Germinal center (tissue), 1 donor: ENCODE data around the gene RNF10.
"Not testable (repeated sequence)": the region's sequence is repeated elsewhere in the genome, so short reads cannot be mapped to it uniquely, and the experiment has no call there.

ENCODE experiments used
- DNase-seq: peaks from one replicate; pipeline ENCODE4 v3.0.0; 2012; ENCODE audit warnings: mixed read lengths, low spot score

The RNF10 gene

DNA sequence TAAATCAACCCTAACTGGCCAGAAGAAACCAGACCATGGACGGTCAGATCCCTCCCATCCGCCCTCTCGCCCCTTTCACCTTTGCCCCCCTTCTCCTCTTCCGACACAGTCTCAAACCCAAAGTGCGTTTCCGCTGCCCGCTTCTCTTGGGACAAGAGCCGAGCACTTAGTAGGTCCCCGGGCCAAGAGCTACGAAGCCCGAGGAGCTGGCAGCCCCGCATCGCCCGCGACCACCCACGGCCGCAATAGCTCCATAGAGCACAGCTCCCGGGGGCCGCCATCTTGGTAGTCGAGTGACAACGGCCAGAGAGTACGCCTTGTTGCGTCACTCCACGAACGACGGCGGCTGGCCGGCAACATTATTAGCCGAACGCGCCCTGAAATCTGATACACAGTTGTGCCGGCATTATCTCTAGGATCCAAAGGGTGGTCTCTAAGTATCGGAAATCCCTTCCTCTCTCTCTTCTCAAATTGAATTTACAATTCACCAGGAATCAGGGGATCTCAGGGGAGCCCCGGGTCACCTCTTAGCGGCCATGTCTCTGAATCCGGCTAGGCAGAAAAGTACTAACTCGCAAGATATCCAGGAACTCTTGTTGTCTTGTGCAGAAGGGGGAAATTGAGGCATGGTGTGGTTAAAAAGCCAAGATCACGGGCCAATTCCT is 5.2 kb upstream of the RNF10 start, which contains the start of gene COQ5:
Gene COQ5 (minus strand): TSS at position 298 of the 665 bp plus-strand sequence. CDS start 17 bp downstream, at position 281.
- peak; percentile 79 for DNase-seq

DNA sequence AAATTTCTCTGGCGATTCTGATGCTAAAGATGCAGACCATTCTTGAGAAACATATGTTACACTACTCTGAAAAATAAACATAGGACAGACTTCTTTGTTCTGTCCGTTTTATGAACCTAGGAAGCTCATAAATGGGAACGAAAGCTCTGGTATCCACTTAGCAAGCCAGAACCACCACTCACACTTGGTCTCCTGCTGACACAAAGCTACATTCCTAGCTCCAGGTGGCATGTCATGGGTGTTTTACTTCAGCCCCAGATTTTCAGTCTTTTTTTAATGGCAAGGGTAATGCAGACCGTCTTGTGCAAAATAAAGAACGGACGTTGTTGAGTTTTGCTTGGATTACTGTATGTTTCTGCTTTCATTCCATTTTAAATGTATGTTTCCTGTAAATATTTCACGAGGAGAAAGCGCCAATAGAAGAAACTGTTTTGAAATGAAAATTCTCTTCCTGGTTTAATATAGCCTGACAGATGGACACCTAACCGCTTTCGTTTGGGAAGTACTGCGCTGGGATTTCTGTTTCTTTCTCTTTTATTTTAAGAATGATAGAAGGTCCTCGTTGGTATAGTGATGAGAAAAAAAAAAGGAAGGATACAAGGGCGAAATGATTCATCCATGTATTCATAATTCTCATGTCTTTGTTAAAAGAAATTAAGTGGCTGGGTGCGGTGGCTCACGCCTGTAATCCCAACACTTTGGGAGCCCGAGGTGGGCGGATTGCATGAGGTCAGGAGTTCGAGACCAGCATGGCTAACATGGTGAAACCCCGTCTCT is 4.3 kb upstream of the RNF10 start:
- DNase-seq = peak; percentile 20

DNA sequence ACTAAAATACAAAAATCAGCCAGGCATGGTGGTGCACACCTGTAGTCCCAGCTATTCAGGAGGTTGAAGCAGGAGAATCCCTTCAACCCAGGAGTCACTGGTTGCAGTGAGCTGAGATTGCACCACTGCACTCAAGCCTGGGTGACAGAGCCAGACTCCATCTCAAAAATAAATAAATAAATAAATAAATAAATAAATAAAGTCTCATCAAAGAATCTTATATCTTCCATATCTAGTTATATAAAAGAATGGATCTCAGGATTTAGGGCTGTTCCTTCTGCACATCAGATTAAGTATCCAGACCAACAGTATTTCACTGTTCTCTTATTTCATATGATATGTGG is 3.8 kb upstream of the RNF10 start:
- not testable (repeated sequence) for DNase-seq

DNA sequence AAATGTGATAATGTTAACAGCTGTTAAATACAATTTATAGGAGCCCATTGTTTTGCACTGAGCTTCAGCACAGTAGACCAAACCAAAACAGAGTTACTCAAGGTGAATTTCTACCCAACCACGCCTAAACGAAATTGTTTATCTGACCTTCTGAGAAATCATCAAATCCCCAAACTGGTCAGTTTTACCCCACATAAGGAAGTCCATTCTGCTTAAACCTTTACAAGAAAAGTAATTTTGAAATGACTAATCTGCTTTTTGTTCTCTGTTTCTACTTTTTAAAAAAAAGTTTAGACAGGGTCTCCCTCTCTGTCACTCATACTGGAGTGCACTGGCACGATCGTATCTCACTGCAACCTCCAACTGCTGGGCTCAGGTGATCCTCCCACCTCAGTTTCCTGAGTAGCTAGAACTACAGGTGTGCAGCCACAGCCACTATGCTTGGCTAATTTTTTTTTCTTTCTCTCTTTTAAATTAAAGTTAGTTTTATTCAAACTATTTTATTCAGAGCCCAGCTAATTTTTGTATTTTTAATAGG is 1.4 kb upstream of the RNF10 start:
- no peak for DNase-seq

DNA sequence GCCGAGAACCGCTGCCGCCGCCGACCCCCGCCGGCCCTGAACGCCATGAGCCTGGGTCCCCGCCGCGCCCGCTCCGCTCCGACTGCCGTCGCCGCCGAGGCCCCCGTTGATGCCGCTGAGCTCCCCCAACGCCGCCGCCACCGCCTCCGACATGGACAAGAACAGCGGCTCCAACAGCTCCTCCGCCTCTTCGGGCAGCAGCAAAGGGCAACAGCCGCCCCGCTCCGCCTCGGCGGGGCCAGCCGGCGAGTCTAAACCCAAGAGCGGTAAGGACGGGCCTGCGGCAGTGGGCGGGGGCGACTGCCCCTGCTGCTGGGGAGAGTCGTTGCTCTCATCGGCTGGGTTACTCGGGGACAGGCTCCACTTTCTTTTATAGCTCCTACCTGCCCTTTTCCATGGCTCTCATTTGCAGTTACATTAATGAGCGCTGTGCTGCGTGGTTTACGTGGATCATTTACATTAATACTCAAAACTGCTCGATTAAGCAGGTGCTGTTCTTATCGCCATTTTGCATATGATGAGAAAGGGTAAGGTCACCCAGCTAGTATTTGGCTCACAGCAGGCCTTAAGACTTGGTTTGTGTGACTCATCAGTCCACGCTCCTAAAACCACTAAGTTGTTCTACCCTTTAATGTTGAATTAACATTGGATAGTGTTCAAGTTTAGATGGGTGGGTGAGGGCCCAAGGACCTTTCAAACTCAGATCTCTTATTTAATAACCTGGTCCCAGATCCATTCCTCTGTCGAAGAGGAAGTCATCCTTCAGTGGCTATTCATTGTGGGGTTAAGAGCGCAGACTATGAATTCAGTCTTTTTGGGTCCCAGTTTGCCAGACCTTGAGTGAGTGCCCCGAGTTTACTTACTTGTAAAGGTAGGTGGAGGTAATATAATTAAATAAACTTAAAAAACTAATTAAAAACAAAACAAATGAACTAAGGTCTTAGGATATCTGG is 823 bp downstream of the RNF10 start:
- DNase-seq = peak; percentile 76

DNA sequence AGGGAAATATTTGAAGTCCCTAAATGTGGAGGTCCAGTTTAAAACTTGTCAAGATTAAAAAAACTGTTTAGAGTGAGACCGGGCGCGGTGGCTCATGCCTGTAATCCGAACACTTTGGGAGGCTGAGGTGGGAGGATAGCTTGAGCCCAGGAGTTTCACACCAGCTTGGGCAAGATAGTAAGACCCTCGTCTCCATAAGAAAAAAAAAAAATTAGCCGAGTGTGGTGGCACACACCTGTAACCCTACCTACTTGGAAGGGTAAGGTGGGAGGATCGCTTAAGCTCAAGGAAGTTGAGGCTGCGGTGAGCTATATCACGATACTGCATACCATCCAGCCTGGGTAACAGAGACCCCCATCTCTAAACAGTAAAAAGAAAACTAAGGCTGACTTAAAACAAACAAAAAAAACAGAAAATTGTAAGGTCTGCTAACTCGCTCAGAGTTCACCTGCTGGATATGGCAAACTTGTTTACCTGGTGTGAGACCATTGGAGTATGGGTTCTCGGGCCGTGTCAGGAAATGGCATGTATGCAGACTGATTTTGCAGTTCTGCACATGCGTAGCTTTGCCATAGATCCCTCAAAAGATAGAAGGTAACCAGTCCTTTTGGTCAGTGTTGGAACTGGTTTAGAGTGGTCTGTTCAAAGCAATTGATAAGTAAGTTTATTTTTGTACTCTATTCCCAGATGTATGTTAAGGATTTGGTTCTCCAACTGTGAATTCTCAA is 2.1 kb downstream of the RNF10 start:
- peak; percentile 42 for DNase-seq

DNA sequence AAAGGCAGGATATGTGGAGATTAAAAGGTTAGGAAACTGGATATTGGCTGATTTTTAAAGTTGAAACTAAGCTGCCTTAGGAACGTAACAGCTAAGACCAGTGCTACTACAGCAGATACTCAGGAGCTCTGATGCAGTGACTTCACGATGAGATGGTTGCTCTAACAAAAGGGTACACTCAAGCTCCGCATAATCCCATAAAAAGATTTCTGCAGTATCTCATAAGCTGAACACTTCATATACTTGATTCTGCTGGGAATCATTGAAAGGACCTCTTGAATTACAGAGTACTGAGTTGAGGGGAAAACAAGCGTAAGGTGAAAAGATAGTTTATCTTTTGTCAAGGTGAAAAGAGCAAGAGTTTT is 3.7 kb downstream of the RNF10 start:
- no peak for DNase-seq

DNA sequence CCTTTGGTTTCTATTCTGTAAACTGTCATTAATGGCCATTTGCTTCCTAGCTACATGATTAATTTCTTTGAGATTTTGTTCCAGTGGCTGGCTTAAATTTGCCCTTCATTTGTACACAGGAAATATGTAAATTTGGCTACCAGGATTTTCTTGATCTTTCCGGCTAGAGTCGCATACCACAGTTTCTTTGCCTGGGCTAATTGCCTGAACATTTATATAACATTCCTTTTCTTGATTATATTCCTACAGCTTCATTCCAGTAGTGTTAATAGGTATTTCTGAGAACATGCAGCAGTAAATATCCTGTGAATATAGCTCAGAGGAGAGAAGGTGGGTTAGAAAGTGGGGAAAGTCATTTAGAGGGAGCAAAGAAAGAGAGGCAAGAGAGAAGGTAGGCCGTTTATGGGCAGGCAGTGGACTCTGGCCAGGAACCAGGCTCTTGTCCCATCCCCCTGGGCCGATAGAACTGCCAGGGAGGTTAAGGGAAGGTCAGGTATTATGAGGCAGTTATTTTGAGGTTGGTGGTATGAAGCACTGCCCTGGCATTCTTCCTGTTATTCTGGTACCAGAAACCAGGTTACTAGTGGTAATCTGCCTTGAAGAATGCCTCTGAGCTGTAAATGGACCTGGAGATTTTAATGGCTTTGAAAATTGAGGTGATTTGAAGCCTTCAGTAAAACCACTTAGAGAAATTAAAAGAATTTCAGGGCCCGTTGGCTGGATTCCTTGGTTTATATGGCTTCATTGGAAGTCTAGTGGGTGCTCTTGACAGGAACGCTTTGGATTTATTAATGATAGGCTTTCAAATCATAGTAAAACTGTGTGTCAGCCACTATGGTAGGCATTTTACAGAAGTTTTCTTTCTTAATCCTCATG is 4.4 kb downstream of the RNF10 start:
- DNase-seq = peak; percentile 22

DNA sequence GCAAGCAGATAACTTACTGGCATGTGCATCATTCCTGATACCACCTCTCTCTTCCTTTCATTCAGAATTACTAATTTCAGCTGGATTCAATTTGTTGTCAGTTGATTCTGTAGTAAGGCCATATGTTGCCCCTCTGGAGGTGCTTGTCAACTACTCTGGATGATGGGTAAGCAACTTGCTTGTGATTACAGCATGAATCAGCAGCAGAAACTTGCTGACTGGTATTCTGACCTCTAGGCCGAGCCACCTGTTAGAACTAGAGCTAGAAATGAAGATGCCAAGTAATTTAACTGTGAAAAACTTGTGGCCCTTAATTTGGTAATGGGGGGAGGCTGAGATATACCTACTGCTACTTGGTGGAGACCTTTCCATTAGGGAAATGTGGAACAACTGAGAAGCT is 5.1 kb downstream of the RNF10 start:
- DNase-seq = no peak

DNA sequence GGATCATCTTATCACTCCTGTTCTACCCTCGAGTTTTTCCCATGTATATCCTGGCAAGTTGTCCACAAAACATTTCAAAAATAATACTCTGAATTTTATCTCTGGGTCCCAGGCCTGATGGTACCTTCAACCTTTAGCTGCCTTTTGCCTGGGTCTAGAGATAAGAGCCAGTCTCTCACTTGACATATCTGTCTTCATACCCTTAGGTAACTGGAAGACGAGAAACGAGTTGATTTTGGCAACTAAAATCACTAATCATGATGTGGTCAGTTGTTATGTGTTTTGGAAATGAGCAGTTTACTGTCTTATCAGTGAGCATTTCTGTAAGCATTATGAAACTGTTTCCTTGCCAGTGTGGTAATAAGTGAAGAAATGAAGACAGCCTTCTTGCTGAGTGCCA is 6.3 kb downstream of the RNF10 start:
- no peak for DNase-seq

DNA sequence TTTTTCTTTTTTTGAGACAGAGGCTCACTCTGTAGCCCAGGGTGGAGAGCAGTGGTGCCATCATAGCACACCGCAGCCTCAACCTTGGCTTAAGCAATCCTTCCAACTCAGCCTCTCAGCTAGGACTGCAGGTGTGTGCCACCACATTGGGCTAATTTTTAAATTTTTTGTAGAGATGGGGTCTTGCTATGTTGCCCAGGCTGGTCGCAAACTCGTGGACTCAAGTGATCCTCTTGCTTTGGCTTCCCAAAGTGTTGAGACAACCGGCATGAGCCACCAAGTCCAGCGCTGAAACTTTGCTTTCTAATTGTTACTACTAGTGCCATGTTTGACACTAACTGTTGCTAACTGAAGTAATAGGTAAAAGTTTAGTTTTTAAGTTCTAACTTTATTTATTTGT is 8.0 kb downstream of the RNF10 start:
- DNase-seq = no peak

DNA sequence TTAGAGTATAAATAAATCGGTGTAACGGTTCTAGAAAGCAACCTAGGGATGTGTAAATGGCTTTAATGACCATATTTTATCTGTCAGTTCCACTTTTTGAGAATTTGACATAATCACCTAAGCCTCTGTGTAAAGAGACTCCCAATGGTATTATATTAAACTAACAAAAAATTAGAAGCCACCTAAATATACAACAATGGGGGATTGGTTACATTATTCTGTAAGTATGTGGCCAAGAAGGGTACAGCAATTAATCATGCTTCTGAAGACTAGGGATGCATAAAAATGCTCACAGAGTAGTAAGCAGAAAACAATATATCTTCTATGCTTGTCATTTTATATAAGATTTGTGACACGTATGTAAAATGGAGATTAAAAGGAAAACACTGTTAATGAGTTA is 10.5 kb downstream of the RNF10 start:
- no peak for DNase-seq

DNA sequence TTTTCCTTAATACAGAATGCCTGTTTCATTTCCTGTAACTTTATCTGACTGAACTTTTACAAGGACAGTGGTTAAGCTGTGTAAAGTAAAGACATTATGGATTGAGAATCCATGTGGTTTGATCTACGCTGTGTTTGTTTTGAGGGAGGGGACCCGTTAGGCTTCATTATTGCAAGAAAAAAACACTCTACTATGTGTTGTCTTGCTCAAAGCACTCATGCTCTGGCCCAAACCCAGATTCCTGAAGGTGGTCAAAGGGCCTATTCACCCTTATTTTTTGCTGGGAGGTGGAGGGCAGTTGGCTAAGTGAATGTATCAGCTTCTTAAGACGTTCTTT is 11.9 kb downstream of the RNF10 start:
- DNase-seq = no peak

DNA sequence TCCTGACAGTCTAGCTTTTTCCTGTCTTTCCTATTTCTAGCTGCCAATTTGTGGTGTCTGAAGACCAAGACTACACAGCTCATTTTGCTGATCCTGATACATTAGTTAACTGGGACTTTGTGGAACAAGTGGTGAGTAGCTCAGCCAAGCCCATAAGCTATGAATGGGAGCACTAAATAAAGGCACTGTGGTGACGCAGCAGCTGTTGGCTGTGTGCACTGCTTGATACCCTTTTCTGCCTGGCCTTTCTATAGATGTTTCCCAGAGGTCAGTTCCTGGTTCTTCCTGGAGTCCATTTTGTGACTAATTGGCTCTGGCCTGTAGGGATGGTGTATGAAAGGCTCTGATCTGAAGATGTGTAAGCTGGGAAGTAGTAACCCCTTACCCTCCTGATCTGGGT is 20.5 kb downstream of the RNF10 start:
- DNase-seq = no peak

DNA sequence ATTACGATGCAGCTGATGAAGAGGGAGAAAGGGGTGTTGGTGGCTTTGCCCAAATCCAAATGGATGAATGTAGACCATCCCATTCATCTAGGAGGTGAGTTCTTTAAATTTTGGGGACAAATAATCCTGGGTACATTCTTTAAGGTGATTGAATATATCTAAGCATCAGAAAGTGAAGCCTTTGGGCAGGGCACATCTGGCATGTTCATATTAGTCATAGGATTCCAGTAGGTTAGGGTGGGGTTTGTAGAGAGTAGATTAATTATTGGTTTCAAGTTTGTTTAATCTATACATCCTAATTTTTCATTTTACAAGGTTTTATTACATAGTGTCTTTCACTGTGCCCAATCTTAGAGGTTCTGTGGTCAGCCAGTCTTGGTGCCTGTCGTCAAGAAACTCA is 23.4 kb downstream of the RNF10 start:
- DNase-seq = no peak

DNA sequence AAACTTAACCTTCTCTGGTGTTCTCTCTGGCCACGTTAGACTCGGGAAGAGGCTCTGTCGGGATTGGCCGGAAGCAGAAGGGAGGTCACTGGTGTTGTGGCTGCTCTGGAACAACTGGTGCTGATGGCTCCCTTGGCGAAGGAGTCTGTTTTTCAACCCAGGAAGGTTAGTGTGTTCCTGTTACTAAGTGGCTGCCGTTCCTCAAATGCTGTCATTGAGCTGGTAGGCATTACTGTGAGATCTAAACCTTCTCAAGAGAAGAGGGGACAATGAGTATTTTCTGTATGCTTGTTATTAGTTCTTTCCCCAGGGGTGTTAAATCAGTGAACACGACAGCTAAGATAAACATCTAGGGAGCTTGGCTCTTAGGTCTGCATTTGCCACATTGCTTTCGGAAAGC is 28.8 kb downstream of the RNF10 start:
- no peak for DNase-seq

DNA sequence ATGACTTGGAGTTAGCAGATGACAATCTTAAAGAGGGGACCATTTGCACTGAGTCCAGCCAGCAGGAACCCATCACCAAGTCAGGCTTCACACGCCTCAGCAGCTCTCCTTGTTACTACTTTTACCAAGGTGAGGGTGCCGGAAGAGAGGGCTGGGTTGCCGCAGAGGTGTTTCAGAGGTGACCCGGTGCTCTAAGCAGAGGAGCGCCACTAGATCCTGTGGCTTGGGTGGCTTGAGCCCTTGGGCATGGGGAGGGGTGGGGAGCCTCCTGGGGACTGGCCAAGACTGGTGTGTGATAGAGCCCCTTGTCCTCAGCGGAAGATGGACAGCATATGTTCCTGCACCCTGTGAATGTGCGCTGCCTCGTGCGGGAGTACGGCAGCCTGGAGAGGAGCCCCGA is 29.3 kb downstream of the RNF10 start:
- DNase-seq = no peak

DNA sequence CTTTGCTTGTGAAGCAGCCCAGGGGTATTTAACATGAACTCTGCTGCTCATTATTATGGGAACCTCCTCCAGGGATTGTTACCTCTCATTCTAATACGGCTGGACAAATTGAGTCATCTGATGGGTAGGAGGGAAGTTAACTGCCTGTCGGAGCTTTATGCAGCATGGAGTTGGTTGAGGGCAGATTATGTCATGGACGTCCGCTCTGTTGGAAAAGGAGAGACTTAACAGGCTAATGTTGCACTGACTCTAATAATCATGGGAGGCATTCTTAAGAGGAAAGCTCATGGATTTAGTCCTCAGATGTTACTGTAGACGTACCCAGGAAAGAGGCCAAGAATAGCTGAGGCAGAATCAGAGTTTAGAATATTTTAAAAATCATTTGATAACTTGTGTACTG is 37.1 kb downstream of the RNF10 start:
- no peak for DNase-seq

DNA sequence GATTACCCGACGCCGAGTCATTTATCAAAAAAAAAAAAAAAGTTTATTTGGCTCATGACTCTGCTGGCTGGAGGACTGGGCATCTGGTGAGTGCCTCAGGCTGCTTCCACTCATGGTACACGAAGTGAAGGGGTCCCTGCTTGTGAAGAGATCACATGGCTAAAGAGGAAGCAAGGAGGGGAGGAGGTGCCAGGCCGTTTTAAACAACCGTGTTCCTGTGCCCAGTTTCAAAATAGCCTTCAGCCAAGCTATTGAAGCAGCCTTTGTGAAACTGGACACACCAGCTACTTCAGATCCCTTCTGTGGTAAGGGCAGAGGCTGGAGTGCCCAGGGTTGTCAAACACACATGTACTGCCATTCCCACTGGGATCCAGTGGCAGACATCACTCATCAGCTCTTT is 39.4 kb downstream of the RNF10 start:
- DNase-seq = no peak

DNA sequence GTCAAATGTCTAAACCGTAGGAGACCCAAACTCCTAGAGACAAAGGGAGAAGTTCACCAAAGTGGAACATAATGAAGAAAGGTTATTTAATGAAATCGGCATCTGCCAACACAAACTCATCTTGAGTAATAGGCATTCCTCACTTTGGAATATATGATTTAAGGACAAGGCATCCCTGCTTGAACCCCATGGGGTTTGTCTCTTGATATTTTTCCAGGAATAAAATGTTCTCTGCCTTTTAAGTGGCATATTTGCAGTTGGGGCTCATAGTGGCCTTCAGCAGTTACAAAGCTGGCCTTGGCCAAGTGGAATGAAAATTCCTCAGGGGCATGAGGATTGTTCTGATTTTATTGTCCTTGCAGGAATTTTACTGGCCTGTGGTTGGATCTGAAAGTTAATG is 40.0 kb downstream of the RNF10 start:
- no peak for DNase-seq

DNA sequence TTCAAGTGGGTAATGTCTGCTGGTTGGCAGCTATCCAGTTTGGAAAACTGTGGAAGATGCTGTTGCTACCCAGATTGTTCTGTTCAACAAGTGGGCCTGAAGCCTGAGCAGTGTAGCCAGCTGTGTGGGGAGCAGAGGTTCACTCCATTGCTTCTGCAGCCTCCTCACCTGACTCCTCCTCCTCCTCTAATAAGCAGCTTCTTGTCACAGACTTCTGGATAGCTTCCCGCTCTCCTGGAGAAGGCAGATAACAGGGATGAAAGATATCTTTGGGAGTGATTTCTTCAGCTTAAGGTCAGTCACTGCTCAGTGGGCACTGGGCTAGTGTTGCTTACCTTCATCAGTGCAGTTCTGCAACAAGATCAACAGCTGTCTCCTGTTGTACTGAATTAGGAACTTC is 45.0 kb downstream of the RNF10 start:
- DNase-seq = no peak
